CD4-positive, alpha-beta T cell treated with Interleukin-6 at 100 ng/mL for 8 hours (primary cell): ENCODE results near the gene CCNL1.
"Not testable (repeated sequence)": the region's sequence is repeated elsewhere in the genome, so short reads cannot be mapped to it uniquely, and the experiment has no call there.

Source experiments
- DNase-seq: peaks from one replicate; pipeline ENCODE4 v3.0.0-alpha.2; 2020; ENCODE audit warnings: mixed read lengths, low spot score

CCNL1 gene

GRCh38 chr3:157170861-157171260, 10.9 kb upstream of the CCNL1 start:
- no peak for DNase-seq

- DNase-seq: no peak
Measured at GRCh38 chr3:157167371-157168042, 7.6 kb upstream of the CCNL1 start.

DNA sequence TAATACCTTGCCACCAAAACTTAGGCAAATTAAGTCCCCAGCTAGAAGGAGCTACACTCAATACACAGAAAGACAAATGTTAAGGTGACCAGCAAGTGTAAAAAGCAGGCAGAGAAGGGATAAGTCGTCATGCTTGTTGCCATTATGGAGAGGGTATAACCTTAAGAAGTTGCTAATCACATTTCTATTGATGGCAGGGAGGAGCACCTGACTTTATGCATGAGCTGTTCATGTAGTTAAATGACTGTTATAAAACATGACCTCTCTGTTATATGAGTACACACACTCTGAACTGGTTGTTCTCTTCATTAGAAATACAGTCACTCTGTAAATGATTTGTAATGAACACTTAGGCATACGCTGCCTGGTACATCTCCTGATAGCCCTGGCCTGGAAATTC, 6.6 kb upstream of the CCNL1 start:
- DNase-seq: no peak

- DNase-seq: no peak
Measured at GRCh38 chr3:157166115-157166514, 6.2 kb upstream of the CCNL1 start.

- no peak for DNase-seq
Measured at GRCh38 chr3:157163217-157163953, 3.4 kb upstream of the CCNL1 start.

GRCh38 chr3:157162620-157163019, 2.7 kb upstream of the CCNL1 start:
- DNase-seq: not testable (repeated sequence)

GRCh38 chr3:157160658-157161424, 894 bp upstream of the CCNL1 start:
- peak; percentile 40 for DNase-seq

DNA sequence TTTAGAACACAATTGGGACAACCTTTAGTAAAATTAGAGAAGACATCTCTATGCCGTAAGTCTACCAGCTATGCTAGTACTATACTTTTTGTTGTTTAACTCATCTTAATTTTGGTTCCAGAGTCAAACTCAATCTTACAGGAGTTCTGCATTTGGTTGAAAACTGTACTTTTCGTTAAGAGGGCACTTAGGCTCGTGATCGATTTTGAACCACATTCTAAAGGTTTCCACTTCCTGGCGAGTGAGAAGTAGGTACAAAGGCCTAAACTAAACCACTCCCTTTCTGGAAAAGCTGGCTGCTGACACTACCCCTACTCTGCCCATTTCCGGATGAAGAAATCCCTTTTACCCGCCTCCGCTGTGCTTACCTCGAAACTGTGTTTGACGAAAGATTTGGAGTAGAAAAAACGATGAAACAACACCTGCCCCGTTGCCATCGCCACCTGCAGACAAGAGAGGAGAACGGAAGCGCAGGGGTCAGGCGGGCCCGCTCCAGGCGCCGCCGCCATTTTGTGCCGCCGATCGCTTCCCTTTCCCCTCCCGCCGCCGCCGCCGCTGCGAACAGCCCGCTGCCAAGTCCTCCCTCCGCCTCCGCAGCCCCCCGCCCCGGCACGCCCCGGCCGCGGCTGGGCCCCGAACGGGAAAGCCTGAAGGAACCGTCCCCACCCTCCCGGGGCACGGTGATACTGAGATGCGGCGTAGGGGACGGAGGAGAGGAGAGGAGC, 748 bp downstream of the CCNL1 start:
- peak; percentile 75 for DNase-seq

DNA sequence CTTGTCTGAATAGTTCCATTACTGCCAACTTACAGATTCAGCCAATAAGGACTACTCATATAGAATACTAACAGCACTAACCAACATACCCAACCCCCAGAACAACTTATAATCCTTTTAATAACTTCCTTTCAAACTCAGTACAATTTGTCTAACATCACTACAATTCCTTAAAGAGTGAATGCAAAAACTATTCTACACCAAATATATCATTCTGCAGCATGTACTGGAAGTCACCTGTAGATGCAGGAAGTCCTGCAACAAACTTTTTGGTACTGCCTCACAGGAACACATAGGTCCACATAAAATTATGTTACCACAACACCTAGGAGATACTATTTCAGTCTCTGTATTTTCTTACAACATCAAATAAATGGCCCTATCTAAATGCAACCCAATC, 2.1 kb downstream of the CCNL1 start:
- DNase-seq: no peak

DNA sequence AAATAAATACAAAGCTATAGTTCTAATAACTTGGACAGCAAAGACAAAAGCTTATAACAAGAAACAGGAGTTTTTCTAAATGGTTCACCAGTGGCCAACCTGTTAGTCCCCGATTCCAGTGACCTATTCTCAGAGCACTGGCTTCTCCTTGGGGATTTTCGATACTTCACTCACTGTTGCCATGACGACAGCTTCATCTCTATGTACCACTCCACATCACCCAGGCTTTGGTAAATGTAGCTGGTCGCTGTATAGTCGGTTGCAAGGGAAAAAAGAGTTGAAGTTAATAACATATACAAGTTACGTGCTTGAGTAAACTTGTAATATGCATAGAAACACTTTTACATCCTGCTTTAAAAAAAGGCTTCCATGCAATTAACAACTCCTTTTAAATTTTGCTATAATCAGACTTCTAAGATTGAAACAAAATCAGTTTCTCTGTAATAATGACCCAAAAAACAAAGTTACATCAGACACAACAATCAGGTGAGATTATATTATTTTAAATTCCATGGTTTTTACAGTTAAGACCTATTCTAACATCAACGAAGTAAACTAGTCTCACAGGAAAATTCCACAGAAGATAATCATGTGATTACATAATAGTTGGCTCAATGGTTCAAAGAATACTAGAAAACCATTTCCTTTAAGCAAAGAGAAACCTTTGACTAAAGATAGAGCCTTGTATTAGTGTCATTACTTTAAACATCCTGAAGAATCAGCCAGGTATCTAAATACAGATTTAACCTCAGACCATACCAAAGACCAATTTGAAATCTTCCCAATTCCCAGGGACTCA, 2.9 kb downstream of the CCNL1 start:
- no peak for DNase-seq

GRCh38 chr3:157155591-157155990, 4.4 kb downstream of the CCNL1 start:
- DNase-seq: no peak

DNA sequence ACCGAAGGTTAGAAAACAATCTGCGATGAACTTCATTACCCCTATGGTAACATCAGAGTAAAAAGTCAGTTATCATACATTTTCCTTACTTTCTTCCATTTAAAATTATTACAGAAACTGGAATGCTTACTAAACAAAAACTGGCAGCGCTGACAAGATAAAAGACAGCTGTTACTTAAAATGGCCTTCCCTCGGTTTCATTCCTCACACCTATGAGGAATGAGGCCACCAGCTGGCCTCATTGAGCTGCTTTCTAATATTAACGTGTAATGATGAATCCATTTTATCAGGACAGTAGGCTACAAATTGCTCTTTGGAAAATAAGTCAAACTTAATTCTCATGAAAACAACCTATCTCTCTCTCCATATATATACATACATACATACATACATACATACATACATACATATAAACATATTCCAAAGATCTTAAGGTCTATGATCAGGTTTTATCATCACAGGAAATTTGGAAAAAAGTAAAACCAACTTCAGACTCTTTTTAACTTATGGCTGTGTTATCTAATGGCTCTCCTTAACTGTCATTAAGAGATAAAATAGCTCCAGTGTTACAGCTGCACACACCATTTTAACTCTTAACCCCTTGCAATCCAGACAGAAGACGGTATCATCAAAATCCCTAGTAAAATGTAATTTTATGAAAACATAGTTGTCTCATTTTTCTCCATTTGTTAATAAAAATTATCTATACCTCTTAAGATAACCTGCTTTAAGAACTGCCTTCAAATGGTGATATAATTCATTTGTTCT, 5.2 kb downstream of the CCNL1 start:
- no peak for DNase-seq

DNA sequence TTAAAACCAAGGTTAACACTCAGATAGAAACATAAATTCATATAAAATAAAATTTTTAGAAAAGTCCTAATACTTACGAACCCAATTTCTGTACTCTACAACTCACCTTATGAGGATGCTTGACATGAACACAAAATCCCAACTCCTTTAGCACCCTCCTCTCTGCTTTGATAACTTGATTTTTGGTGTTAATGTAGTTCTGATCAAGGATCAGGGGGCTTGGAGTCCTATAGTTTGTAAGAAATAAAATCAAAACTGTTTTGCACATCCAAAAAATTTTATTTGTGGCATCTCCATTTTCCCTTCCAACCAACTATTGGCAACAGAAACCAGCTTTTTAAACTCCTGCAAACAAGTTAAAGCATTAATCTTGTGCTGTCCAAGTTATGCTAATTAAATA, 7.0 kb downstream of the CCNL1 start:
- DNase-seq: no peak

- no peak for DNase-seq
Measured at GRCh38 chr3:157152438-157152837, 7.5 kb downstream of the CCNL1 start.

DNA sequence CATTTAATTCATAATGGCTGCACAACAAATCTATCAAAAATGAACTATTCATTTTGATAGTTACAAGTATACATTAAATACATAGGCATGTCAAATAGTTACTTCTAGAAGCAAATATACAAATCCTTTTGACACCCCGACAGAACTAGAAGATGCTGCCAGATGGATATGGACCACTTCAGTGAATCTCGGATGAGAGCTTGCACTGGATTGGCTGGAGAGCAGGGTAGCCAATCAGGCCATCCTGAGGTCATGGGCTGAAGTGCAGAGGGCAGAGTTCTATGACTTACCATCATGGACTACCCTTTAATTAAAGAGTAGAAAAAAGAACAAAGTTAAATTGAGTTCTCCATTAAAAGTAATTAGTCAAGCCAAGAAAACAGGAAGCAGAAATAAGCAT, 8.3 kb downstream of the CCNL1 start:
- no peak for DNase-seq

- DNase-seq: no peak
Measured at GRCh38 chr3:157151151-157151550, 8.8 kb downstream of the CCNL1 start.

- DNase-seq: no peak
Measured at GRCh38 chr3:157149136-157149696, 10.7 kb downstream of the CCNL1 start.

GRCh38 chr3:157148196-157148889, 11.6 kb downstream of the CCNL1 start:
- no peak for DNase-seq

DNA sequence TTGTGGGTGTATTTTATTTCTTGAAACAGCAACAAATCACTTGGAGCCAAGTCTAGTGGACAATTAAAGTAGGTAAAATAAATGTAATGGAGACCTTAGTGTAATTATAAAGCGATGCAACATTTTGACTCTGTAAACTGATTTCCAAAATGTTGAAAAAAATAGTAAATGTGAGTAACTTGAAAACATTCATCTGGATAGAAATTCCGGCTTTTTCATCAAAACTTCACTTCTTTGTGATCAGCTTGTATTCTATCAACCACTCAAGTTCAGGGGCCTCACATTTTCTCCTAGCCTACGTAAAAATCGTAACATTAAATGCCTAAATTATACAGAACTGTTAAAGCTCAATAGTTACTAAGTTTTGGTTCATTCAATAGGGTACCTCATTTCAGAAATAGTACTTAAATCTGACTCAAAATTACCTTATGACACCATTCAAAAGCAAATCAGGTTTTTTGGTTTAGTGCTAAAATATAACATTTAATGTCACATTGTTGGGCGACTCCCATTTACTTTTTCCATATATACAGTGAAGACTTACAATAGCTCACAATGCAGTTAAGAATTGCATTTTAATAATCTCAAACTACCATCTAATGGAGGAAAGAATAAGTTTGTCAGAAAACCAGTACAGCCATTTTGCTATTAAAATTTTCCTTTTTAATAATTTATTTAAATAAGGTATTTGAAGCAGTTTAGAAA, 12.7 kb downstream of the CCNL1 start:
- no peak for DNase-seq
